Glutamatergic neuron (in vitro differentiated cells): Measurements from ENCODE around the gene RCL1. TPM values are rescaled to one million over a fixed set of nuclear protein-coding genes. Genes with fewer than 3 reads are reported as not detected.
"Not testable (repeated sequence)": the region's sequence is repeated elsewhere in the genome, so short reads cannot be mapped to it uniquely, and the experiment has no call there.

Experiments used
- DNase-seq: peaks from one replicate; pipeline ENCODE4 v3.0.0; 2022
- H3K27ac Mint-ChIP-seq: one replicate; pipeline ENCODE4 v1.8.0; 2020; ENCODE audit warnings: mild to moderate bottlenecking, mixed read lengths, inconsistent platforms; ENCODE audit not compliant: unreplicated experiment
- H3K27me3 Mint-ChIP-seq: one replicate; pipeline ENCODE4 v1.8.0; 2020; ENCODE audit warnings: mild to moderate bottlenecking, moderate library complexity, mixed read lengths, inconsistent platforms; ENCODE audit not compliant: unreplicated experiment
- H3K36me3 Mint-ChIP-seq: one replicate; pipeline ENCODE4 v1.8.0; 2020; ENCODE audit warnings: mild to moderate bottlenecking, mixed read lengths, inconsistent platforms; ENCODE audit not compliant: unreplicated experiment
- H3K4me1 Mint-ChIP-seq: one replicate; pipeline ENCODE4 v1.8.0; 2020; ENCODE audit warnings: mild to moderate bottlenecking, low read depth, mixed read lengths, inconsistent platforms; ENCODE audit not compliant: unreplicated experiment
- H3K4me3 Mint-ChIP-seq: one replicate; pipeline ENCODE4 v1.8.0; 2020; ENCODE audit warnings: mild to moderate bottlenecking, mixed read lengths, inconsistent platforms; ENCODE audit not compliant: unreplicated experiment
- H3K9me3 Mint-ChIP-seq: one replicate; pipeline ENCODE4 v1.8.0; 2020; ENCODE audit warnings: mild to moderate bottlenecking, moderate library complexity, mixed read lengths, inconsistent platforms; ENCODE audit not compliant: unreplicated experiment
- CTCF ChIP-seq: fragments of 200-600 bp; sonication (generic); IDR thresholded peaks from one replicate; pipeline ENCODE4 v1.5.0; 2021; ENCODE audit not compliant: partially characterized antibody, unreplicated experiment
- total RNA-seq: library from RNA; stranded (reverse); fragmentation: NEBNext Ultra II Directional; extraction: Animal tissue kit (Norgen Biotek cat#: 25700); gene quantifications from one replicate; pipeline ENCODE4 v1.2.1, GENCODE V29; 2021; ENCODE audit not compliant: unreplicated experiment

RCL1 gene
- total RNA-seq, 1 donor from 2014 or later, result 14.4 TPM

- no peak for DNase-seq
- H3K4me3 Mint-ChIP-seq, result no peak overlapping the region
- no peak for TF ChIP-seq CTCF
- H3K36me3 Mint-ChIP-seq, result no peaks in the 10 kb centered on the region
- no peaks in the 10 kb centered on the region for H3K9me3 Mint-ChIP-seq
- H3K4me1 Mint-ChIP-seq, result no peaks in the 10 kb centered on the region
- H3K27me3 Mint-ChIP-seq, result no peaks in the 10 kb centered on the region
- no peak overlapping the region for H3K27ac Mint-ChIP-seq
Observed at GRCh38 chr9:4891674-4892073, 98.9 kb downstream of the RCL1 start.

GRCh38 chr9:4892501-4893194 is 99.9 kb downstream of the RCL1 start:
- no peak overlapping the region for H3K4me3 Mint-ChIP-seq
- H3K4me1 Mint-ChIP-seq, result no peaks in the 10 kb centered on the region
- TF ChIP-seq CTCF, result no peak
- H3K36me3 Mint-ChIP-seq, result no peaks in the 10 kb centered on the region
- DNase-seq, result no peak
- no peak overlapping the region for H3K27ac Mint-ChIP-seq
- H3K9me3 Mint-ChIP-seq, result no peaks in the 10 kb centered on the region
- H3K27me3 Mint-ChIP-seq, result no peaks in the 10 kb centered on the region

GRCh38 chr9:4894076-4894475 is 101.3 kb downstream of the RCL1 start:
- Mint-ChIP-seq H3K27me3 (no peaks in the 10 kb centered on the region), H3K4me1 (no peaks in the 10 kb centered on the region), H3K9me3 (no peaks in the 10 kb centered on the region), H3K4me3 (no peak overlapping the region), H3K27ac (no peak overlapping the region), H3K36me3 (no peaks in the 10 kb centered on the region)
- no peak for DNase-seq
- TF ChIP-seq CTCF, result no peak

- not testable (repeated sequence) for H3K27ac Mint-ChIP-seq, H3K4me3 Mint-ChIP-seq, H3K27me3 Mint-ChIP-seq, DNase-seq, H3K9me3 Mint-ChIP-seq, H3K36me3 Mint-ChIP-seq, H3K4me1 Mint-ChIP-seq
Observed at GRCh38 chr9:4899853-4900252, 107.1 kb downstream of the RCL1 start.

GRCh38 chr9:4901401-4902134 is 108.8 kb downstream of the RCL1 start:
- not testable (repeated sequence) for H3K4me1 Mint-ChIP-seq, H3K27me3 Mint-ChIP-seq, DNase-seq, H3K4me3 Mint-ChIP-seq, H3K36me3 Mint-ChIP-seq, H3K27ac Mint-ChIP-seq, H3K9me3 Mint-ChIP-seq

- Mint-ChIP-seq H3K4me1 (no peaks in the 10 kb centered on the region), H3K27ac (no peak overlapping the region), H3K9me3 (no peaks in the 10 kb centered on the region), H3K4me3 (no peak overlapping the region), H3K27me3 (no peaks in the 10 kb centered on the region), H3K36me3 (peaks cover 4% of the 10 kb centered on the region)
- DNase-seq, result no peak
- TF ChIP-seq CTCF, result no peak
Observed at GRCh38 chr9:4902135-4902475, 109.4 kb downstream of the RCL1 start.
